K562 (cell line): Measurements from ENCODE around the gene FAM184B.

Experiments used
- BRF2 ChIP-seq: IDR thresholded peaks from 3 replicates; pipeline ENCODE4 v1.6.1; 2011; ENCODE audit warnings: borderline replicate concordance, mild to moderate bottlenecking; ENCODE audit not compliant: insufficient read length, insufficient read depth
- CTCF ChIP-seq, 3 experiments: IDR thresholded peaks in 2 of 3; conservative IDR thresholded peaks in 1 of 3; 2 replicates each; pipeline ENCODE4 v1.5.1; 2011 to 2012; ENCODE audit warnings: low read length in 3 of 3, mild to moderate bottlenecking in 3 of 3, control low read depth in 2 of 3, improper control_type of control experiment in 1 of 3, inconsistent platforms in 1 of 3, low read depth in 1 of 3, mixed read lengths in 1 of 3, moderate library complexity in 1 of 3; ENCODE audit not compliant: insufficient read depth in 2 of 3
- ELF4 ChIP-seq: fragments of 450-650 bp; formaldehyde crosslinking; IDR thresholded peaks from 2 replicates; pipeline ENCODE4 v1.4.0; 2022; ENCODE audit warnings: missing genetic modification characterization
- EP400 ChIP-seq: fragments of 450-650 bp; IDR thresholded peaks from 2 replicates; pipeline ENCODE4 v1.6.1; 2017; ENCODE audit warnings: antibody characterized with exemption, mild to moderate bottlenecking, moderate library complexity
- ESRRA ChIP-seq: fragments of 450-650 bp; IDR thresholded peaks from 2 replicates; pipeline ENCODE4 v1.6.1; 2014; ENCODE audit warnings: low read depth, mild to moderate bottlenecking, moderate library complexity, borderline replicate concordance
- POLR2AphosphoS5 ChIP-seq: IDR thresholded peaks from 2 replicates; pipeline ENCODE4 v1.6.1; 2011; ENCODE audit warnings: mild to moderate bottlenecking, low read depth, low read length, moderate library complexity; ENCODE audit not compliant: control insufficient read depth, insufficient read depth
- POLR3A ChIP-seq: IDR thresholded peaks from 2 replicates; pipeline ENCODE4 v1.6.1; 2011; ENCODE audit warnings: borderline replicate concordance, mild to moderate bottlenecking, moderate library complexity; ENCODE audit not compliant: insufficient read length, insufficient read depth; ENCODE audit errors: extremely low read depth
- SP2 ChIP-seq: IDR thresholded peaks from 2 replicates; pipeline ENCODE4 v1.6.1; 2011; ENCODE audit warnings: mild to moderate bottlenecking, low read depth, low read length, moderate library complexity; ENCODE audit not compliant: poor library complexity, severe bottlenecking; ENCODE audit errors: extremely low read depth
- XRCC5 ChIP-seq: fragments of 200-400 bp; formaldehyde crosslinking; IDR thresholded peaks from 2 replicates; pipeline ENCODE4 v1.6.1; 2017; ENCODE audit warnings: low read depth, mild to moderate bottlenecking, low read length

- TF ChIP-seq EP400 (no peak), XRCC5 (no peak), POLR3A (no peak), CTCF (IDR thresholded peaks at IDR 0.05 in 2 of 3, conservative IDR thresholded peaks at IDR 0.05 in 1 of 3; ENCODE audit: insufficient read depth in 2 of 3, low read depth in 1 of 3, low read length in 3 of 3) (no peak), BRF2 (no peak), ELF4 (CRISPR knock-in tag) (no peak), POLR2AphosphoS5 (no peak), ESRRA (no peak), SP2 (no peak)
These were observed 65.9 kb downstream of the FAM184B start for GRCh38 chr4:17715511-17715910.
